ENCODE measurements around the gene SLC25A1. TPM values are rescaled to one million over a fixed set of nuclear protein-coding genes. Genes with fewer than 3 reads are reported as not detected.

Gene SLC25A1
- total and polyA plus RNA-seq, 10 of the 15 experiments (the other 5 are each of a cell fraction or from before 2014, with no cell fraction given): 2.3 to 79.0 (median 30.3) TPM

- TF ChIP-seq ZNF687 (IDR thresholded peaks at IDR 0.05) (no peak), DPF2 (IDR thresholded peaks at IDR 0.05) (no peak), TCF3 (IDR thresholded peaks at IDR 0.05; ENCODE audit: borderline replicate concordance, insufficient read depth, low read depth, low read length) (no peak), TARDBP (IDR thresholded peaks at IDR 0.05; ENCODE audit: borderline replicate concordance) (no peak), ATF3 (IDR thresholded peaks at IDR 0.05; ENCODE audit: borderline replicate concordance, extremely low read depth, low read depth, low read length) (no peak), ATF7 (IDR thresholded peaks at IDR 0.05; ENCODE audit: low read depth) (no peak)
These were observed 5.9 kb upstream of the SLC25A1 start (continued) for GRCh38 chr22:19184276-19184997.

- peaks cover 9% of the 10 kb centered on the region; the same call in 1 of the 2 replicates for H3K4me1 ChIP-seq (ENCODE audit: control insufficient read depth, insufficient read depth, low read length)
- no peaks in the 10 kb centered on the region for H3K79me2 ChIP-seq (ENCODE audit: control insufficient read depth, insufficient read depth, low read length)
- H3K4me3 ChIP-seq: no peak overlapping the region
- no peaks in the 10 kb centered on the region for H4K20me1 ChIP-seq (ENCODE audit: control insufficient read depth, insufficient read depth)
- H3K9me3 ChIP-seq (replicated peaks; ENCODE audit: control insufficient read depth, insufficient read depth, low read length): no peaks in the 10 kb centered on the region
- ATAC-seq: no peak
- no peak for TF ChIP-seq SIX5 (IDR thresholded peaks at IDR 0.05; ENCODE audit: low read depth, low read length, severe bottlenecking)
- no peak for TF ChIP-seq MYB (IDR thresholded peaks at IDR 0.05; ENCODE audit: borderline replicate concordance, low read depth, low read length)
- TF ChIP-seq HDGF (IDR thresholded peaks at IDR 0.05): no peak
- no peak for TF ChIP-seq SUPT20H (IDR thresholded peaks at IDR 0.05; ENCODE audit: borderline replicate concordance, control insufficient read depth, low read depth, low read length)
- no peak for TF ChIP-seq EGR1 (IDR thresholded peaks at IDR 0.05; ENCODE audit: borderline replicate concordance in 1 of 2, low read depth in 2 of 2, low read length in 2 of 2)
- no peak for TF ChIP-seq SRF (IDR thresholded peaks at IDR 0.05; ENCODE audit: low read depth in 2 of 2, low read length in 2 of 2)
- no peak for TF ChIP-seq ESRRA (IDR thresholded peaks at IDR 0.05; ENCODE audit: low read length)
- TF ChIP-seq NRF1 (conservative IDR thresholded peaks at IDR 0.05; ENCODE audit: low read depth, low read length): no peak
- no peak for TF ChIP-seq CBX3 (IDR thresholded peaks at IDR 0.05; ENCODE audit: borderline replicate concordance, low read depth)
- TF ChIP-seq USF2 (IDR thresholded peaks at IDR 0.05; ENCODE audit: borderline replicate concordance, low read depth, low read length): no peak
- TF ChIP-seq FOXK2 (IDR thresholded peaks at IDR 0.05): no peak
- TF ChIP-seq RCOR1 (conservative IDR thresholded peaks at IDR 0.05; ENCODE audit: low read depth, low read length): no peak
- H3K9ac ChIP-seq (ENCODE audit: control insufficient read depth, insufficient read depth, low read length): no peak overlapping the region
- ChIA-PET SMC1A (ENCODE audit: uncharacterized antibody, unreplicated experiment) (interaction anchor here (1.0 to 1.7 kb wide), 2 partner anchors 294 to 296 kb away, joined by 3 to 4 read pairs; partner anchors contain the start of genes CDC45 and UFD1), CTCF (interaction anchor here (0.8 to 1.1 kb wide), 3 partner anchors 276 to 294 kb away, joined by 3 to 4 read pairs (median 3); no protein-coding TSS in a partner anchor), RAD21 (ENCODE audit: unreplicated experiment) (interaction anchor here (1.0 to 1.3 kb wide), 2 partner anchors 12 to 109 kb away, joined by 3 read pairs; partner anchors contain the start of gene CLTCL1), POLR2A (no interaction called here)
- 62% methylated on average over 9 of the region's 9 CpGs for WGBS (ENCODE audit: insufficient coverage, insufficient replicate concordance, low lambda C conversion rate, missing lambda C conversion rate)
- BruUV-seq (replicated peaks): no TSS peak
- H3K27ac ChIP-seq (ENCODE audit: control insufficient read depth, insufficient read depth): no peak overlapping the region
- H3K27me3 ChIP-seq (replicated peaks in 1 of 2; ENCODE audit: control insufficient read depth in 2 of 2, insufficient read depth in 2 of 2, low read length in 1 of 2): peaks cover 0 to 1% of the 10 kb centered on the region in 2 experiments; a peak in 1 of 4 replicates
- intact Hi-C loops (cut with micrococcal nuclease; ENCODE audit: unreplicated experiment): no loop called here
- DNase-seq (ENCODE audit: low read depth, low spot score): no peak
- no peak overlapping the region for H2AFZ ChIP-seq (ENCODE audit: control insufficient read depth, low read depth, low read length)
- no peak for FAIRE-seq
- no peaks in the 10 kb centered on the region for H3K36me3 ChIP-seq (ENCODE audit: control insufficient read depth in 2 of 2, insufficient read depth in 2 of 2, low read length in 1 of 2)
- in situ Hi-C loops (cut with MboI): loop anchor here (5.0 kb wide), 1 partner anchor 109 kb away; the partner anchor contains the start of gene CLTCL1
- H3K4me2 ChIP-seq (ENCODE audit: control insufficient read depth, insufficient read depth): no peak overlapping the region
These were observed 4.7 kb upstream of the SLC25A1 start for GRCh38 chr22:19183216-19183615.

All from GM12878 (cell line).